Hematopoietic multipotent progenitor cell treated with erythropoietin and hydrocortisone succinate and interleukin-3 and kit ligand, for 6 days (in vitro differentiated cells): ENCODE data around the gene MAP3K19.
A peak's percentile ranks its signal among the peaks of the same experiment; 100 is the strongest.
"Not testable (repeated sequence)": the region's sequence is repeated elsewhere in the genome, so short reads cannot be mapped to it uniquely, and the experiment has no call there.

Experiments
- DNase-seq: peaks from one replicate; pipeline ENCODE4 v3.0.0-alpha.2; 2015

The MAP3K19 gene, protein sequence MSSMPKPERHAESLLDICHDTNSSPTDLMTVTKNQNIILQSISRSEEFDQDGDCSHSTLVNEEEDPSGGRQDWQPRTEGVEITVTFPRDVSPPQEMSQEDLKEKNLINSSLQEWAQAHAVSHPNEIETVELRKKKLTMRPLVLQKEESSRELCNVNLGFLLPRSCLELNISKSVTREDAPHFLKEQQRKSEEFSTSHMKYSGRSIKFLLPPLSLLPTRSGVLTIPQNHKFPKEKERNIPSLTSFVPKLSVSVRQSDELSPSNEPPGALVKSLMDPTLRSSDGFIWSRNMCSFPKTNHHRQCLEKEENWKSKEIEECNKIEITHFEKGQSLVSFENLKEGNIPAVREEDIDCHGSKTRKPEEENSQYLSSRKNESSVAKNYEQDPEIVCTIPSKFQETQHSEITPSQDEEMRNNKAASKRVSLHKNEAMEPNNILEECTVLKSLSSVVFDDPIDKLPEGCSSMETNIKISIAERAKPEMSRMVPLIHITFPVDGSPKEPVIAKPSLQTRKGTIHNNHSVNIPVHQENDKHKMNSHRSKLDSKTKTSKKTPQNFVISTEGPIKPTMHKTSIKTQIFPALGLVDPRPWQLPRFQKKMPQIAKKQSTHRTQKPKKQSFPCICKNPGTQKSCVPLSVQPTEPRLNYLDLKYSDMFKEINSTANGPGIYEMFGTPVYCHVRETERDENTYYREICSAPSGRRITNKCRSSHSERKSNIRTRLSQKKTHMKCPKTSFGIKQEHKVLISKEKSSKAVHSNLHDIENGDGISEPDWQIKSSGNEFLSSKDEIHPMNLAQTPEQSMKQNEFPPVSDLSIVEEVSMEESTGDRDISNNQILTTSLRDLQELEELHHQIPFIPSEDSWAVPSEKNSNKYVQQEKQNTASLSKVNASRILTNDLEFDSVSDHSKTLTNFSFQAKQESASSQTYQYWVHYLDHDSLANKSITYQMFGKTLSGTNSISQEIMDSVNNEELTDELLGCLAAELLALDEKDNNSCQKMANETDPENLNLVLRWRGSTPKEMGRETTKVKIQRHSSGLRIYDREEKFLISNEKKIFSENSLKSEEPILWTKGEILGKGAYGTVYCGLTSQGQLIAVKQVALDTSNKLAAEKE (N-terminal part only)

DNA sequence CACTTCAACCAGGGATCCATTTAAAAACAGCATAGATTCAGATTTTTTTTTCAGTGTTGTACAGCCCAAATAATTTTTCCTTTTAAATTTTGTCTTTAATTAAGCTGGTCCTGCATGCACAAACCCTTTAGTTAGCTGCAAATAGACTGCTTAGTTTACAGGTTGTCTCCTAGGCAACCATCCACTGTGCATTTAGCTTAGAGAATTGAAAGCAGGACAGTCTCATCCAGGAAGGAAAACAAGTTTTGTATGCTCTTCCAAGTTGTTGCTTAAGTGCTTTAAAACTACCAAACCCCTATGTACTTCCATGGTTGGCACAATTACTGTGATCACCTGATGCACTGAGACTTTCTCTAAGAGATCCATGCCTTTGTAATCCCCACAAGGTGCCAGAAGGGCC, at the start of gene MAP3K19:
Gene MAP3K19, minus strand, starts transcription at position 148 of the 400 bp plus-strand sequence. CDS start 22,800 bp downstream, outside the sequence.
- no peak for DNase-seq

DNA sequence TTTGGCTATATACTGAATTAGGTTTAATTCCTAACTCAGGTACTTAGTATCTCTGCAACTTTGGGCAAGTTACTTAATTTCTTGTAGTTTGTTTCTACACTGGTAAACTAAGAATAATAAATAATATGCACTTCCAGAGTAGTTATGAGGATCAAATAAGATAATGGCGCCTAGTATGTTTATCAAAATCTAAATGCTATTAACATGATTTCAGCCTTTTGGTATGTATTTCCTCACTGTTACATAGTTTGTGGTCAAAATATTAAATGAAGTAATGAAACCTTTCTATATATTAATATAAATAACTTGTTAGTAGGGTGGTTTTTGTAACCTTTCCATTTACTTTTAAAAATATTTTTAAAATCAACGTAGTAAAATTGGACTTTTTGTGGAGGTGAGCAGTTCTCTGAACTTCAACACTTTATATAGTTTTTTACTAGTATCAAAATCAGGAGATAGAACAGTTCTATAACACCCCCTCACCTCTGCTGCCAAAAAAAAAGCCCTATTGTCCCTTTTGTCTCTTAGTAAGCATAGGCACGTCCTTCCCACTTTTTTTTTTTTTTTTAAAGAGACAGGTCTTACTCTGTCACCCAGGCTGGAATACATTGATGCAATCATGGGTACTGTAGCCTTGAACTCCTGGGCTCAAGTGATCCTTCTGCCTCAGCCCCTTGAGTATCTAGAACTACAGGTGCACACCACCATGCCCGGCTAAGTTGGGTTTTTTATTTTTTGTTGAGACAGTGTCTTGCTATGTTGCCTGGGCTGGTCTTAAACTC, 49.6 kb upstream of the MAP3K19 start:
- DNase-seq = no peak

DNA sequence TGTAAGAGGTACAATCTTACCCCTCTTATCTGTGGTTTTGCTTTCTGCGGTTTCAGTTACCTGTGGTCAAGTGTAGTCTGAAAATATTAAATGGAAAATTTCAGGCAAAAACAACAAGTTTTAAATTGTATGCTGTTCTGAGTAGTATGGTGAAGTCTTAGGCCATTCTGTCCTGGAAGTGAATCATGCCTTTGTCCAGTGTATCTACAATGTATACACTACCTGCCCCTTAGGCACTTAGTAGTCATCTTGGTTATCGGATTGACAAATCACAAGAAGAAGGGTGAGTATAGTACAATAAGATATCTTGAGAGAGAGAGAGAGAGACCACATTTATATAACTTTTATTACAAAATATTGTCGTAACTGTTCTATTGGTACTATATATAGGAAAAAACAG, 48.3 kb upstream of the MAP3K19 start:
- no peak for DNase-seq

DNA sequence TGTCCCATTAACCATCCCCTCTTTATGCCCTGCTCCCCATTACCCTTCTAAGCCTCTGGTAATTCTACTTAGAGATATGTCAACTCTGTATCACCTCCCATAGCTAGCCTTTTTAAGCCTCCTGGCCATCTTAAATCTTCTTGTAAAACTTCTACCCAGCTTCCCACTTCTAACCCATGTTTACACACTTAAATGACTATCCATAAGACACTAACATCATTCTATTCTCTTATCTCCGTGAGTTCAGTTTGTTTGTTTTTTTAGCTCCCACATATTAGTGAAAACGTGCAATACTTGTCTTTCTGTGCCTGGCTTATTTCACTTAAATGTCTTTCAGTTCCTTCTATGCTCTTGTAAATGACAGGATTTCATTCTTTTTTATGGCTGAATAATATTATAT, 47.3 kb upstream of the MAP3K19 start:
- DNase-seq = no peak

DNA sequence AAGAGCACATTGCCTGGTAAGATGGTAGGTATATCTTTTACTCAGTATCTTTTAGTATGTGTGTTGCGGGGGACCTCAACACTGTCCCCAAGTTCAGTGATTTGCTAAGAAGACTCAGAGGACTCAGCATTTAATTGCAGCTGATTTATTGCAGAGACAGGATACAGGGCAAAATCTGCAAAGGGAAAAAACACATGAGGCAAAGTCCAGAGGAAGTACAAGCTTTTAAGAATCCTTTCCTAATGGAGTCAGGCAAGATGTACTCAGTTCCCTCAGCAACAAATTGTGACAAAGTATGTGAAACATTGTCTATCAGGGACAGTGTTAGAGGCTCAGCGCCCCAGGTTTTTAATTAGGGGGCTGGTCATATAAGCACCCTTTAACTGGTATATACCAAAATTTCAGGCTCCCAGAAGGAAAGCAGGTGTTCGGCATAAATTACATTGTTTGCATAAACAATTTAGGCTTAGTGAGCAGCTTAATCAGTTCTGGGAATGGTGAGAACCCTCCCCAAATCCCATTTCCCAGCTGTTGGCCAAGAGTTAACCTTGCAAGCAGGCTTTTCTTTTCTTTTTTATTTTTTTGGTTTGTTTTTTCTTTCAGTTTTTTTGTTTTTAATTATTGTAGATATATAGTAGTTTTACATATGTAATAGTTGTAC, 46.6 kb upstream of the MAP3K19 start:
- DNase-seq = no peak

DNA sequence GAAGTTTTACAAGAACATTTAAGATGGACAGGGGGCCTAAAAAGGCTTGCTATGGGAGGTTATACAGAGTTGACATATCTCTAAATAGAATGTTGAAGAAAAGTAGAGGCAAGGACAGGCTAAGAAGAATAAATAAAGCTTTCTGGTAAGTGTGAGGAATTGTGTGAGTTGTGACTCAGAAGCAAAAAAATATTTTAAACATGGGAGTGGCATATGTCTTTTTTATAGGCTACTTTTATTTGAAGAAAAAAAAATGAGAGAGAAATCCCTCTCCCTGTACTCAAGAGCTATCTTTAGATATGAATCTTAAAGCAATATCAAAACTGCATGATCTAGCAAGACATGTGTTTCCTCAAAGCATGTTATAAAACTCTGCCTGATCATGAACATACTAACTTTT, 45.9 kb upstream of the MAP3K19 start:
- DNase-seq = no peak

DNA sequence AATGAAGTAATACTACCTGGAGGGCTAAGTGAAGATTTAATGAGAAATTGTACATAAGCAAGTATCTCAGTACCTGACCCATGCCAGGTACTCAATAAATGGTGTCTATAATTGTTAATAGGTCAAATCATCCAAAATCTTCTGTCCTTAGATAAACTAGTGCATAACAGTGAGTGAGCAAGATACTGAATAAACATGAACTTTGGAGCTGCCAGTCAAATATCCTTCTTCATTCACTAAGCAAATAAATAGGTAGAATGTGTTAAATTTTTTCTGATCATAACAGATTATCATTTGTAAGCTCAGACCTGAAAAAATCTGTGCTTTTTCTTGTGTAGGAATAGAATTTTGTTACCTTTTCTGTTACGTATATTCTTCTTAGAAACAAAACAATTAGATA, 44.4 kb upstream of the MAP3K19 start:
- DNase-seq = no peak

DNA sequence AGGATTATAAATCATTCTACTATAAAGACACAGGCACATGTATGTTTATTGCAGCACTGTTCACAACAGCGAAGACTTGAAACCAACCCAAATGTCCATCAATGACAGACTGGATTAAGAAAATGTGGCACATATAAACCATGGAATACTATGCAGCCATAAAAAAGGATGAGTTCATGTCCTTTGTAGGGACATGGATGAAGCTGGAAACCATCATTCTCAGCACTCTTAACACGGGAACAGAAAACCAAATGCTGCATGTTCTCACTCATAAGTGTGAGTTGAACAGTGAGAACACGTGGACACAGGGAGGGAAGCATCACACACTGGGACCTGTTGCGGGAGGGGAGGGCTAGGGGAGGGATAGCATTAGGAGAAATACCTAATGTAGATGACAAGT, 42.4 kb upstream of the MAP3K19 start:
- DNase-seq = not testable (repeated sequence)

DNA sequence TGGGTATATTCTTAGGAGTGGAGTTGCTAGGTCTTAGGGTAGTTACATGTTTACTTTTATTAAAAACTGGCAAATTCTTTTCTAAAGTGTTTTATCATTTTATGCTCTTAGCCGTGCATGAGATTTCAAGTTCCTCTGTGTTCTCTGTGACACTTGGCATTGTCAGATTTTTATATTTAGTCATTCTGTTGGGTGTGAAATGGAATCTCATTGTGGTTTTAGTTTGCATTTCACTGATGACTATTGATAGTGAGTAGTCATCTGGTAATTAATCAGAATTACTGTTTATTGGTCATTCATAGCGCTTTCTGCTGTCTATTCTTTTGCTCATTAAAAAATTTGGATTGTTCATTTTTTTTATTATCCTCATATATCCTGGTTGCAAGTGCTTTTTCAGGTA, 39.0 kb upstream of the MAP3K19 start:
- DNase-seq = no peak

DNA sequence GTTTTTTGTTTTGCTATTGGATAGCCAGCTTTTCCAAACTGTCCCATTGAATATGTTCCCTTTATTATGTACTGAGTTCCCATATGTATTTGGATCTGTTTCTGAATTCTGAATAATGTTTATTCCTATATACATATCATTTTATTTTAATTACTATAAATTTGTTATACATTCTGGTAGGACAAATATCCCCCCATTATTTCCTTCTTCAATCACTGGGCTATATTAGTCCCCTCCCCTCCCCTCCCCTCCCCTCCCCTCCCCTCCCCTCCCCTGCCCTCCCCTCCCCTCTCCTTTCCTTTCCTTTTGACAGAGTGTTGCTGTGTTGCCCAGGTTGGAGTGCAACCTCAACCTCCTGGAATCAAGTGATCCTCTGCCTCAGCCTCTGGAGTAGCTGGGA, 31.2 kb upstream of the MAP3K19 start:
- no peak for DNase-seq

DNA sequence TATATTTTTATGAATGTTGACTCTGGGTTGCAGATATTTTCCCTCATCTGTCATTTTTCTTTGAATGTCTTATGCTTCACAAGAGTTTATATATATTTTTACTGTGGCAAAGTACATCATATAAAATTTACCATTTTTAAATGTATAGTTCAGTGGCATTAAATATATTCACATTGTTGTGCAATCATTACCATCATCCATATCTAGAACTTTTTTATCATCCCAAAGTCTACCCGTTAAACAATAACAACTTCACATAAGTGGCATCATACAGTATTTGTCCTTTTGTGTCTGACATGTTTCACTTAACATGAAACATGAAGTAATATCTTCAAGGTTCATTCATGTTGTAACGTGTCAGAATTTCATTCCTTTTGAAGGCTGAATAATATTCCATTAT, 29.3 kb upstream of the MAP3K19 start:
- DNase-seq = no peak

DNA sequence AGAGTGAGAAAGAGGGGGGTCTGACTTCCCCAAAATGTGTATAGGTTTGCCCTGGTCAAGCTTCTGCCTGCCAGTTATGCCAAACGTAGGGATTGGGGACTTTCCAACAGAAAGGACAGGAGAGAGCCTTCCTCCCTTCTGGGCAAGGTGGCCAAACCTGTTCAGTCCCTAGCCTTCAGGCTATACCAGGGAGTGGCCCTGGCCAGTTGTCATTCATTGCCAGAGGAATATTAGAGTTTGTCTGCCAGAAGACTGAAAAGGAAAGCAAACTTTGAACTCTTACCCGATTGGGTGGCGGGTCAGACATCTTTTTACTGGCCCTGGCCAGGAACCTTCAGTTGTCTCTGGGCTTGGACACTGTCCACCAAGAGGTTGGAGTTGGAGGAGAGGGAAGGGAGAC, 27.0 kb upstream of the MAP3K19 start:
- DNase-seq = no peak

DNA sequence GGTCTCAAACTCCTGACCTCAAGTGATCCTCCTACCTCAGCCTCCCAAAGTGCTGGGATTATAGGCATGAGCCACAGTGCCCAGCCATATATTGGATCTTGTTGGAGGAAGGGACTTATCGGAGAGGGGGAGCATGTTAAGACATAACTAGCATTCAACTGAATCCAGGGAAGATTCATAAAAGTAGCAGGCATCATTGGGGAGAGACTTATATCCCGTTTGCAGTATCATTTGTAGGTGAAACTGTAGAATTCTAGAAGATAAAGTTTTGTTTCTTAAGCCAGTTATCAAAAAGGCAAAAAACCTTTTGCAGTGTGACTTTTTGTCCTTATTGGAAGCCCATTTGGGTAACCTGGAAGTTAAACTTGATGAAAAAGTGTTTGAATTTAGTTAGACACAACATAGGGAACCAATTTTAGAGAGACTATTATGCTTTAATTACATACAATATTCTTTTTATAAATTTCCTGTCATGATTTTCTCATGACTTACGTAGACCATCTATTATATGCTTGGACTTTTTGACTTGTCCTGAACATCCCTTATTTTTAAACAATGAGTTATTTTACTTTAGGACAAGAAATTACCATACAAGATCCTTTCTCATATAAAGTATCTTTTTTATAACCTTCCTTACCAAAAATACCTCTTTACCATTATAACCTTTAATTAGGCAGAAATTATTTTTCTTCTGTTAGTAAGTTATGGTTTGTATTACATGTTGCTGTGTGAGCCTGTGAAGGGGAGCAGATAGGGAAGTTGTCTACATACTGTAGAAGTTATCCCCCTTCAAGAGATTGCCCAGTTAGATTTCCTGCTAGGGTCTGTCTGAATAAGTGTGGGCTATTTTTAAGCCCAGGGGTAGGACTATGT, 25.1 kb upstream of the MAP3K19 start:
- peak; percentile 35 for DNase-seq

DNA sequence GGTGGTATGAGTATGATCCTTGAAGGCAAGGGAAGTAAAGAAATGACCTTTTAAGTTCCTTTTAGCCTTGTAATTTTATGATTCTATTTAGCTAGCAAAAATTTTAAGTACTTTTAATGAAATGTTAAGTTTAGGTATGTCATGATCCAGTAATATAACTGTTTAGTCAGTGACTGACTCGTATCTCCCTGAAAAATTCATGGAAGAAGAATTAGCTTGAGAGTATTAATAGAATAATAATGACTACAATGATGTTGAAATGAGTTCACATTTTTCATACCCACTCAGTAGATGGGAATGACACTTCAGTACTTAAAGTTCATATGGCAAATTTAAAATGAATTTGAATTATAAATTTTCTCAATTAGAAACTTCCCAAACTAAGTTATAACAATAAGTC, 19.5 kb upstream of the MAP3K19 start:
- DNase-seq = no peak

DNA sequence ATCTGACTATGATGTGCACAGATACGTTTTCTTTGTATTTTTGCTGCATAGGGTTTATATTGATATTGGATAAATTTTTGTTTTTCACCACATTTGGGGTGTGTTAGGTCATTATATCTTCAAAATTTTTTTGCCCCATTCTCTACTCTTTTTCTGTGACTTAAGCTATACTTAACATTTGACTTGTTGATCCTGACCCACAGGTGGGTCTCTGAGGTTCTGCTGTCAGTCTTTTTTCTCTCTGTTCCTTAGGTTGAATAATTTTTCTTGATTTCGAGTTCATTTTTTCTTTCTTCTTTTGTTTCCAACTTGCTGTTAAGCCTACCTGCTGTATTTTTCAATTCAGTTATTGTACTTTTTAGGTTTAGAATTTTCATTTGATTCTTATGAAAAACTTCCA, 16.9 kb upstream of the MAP3K19 start:
- DNase-seq = no peak

DNA sequence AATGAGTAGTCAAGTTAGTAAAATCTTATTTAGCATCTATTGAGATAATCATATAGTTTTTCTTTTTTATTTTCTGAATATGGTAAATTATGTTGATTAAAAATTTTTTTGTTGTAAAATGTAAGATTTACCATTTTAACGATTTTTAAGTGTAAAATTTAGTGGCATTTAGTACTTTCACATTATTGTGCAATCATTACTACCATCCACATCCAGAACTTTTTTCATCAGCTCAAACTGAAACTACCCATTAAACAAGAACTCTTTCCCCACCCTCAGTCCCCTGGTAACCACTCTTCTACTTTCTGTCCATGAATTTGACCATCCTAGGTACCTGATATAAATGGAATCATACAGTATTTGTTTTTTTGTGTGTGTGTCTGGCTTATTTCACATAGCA, 16.0 kb upstream of the MAP3K19 start:
- DNase-seq = no peak

DNA sequence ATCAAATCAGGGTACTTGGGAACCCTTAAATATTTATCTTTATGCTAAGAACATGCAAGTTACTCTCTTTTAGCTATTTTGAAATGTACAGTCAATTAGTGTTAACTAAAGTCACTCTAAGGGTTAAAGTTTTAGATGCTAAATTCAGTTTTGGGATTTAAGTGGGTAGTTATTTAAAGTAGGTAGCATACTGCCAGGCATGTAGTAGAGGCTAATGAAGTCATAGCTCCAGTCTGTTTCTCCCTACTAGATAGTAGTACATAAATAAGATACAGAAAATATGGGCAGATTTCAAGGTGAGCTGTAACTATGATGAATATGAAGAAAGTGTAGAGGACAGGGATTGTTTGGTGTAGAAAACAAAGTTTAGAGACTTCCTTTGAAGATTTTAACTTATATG, 12.3 kb upstream of the MAP3K19 start:
- no peak for DNase-seq

DNA sequence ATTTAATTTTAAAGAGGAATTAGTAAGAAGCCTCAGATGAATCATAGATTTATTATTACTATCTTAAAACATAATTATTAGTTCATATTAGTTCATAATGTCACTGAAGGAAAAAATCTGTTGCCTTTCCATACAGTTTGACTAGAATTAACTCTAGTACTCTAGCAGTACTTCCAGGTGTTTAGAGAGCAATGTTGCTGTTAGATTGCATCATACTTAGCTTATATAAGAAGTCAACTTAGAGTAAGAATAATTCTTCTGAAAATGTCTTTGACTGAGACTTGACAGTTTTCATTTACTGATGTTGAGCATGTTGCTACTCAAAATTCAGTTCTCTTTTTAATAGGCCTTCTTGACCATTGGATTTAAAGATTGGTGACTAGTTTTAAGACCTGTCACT, 9.5 kb upstream of the MAP3K19 start:
- DNase-seq = no peak

DNA sequence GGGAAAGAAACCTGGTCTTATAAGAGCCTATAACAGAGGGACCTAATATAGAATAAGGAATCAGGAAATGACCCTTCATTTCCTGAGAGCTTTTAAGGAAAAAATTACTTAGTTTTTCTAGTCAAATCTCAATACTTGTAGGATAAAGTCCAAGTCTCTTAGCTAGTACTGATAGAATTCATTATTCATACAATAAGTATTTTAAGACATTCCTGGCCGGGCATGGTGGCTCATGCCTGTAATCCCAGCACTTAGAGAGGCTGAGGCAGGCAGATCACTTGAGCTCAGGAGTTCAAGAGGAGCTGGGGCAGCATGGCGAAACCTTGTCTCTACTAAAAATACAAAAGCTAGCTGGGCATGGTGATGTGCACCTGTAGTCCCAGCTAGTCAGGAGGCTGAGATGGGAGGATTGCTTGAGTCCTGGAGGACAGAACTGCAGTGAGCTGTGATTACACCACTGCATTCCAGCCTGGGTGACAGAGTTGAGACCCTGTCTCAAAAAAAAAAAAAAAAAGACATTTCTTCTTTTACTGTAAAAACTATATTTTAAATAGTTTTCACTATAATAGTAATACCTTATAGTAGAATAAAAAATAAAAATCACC, 8.0 kb upstream of the MAP3K19 start:
- no peak for DNase-seq

DNA sequence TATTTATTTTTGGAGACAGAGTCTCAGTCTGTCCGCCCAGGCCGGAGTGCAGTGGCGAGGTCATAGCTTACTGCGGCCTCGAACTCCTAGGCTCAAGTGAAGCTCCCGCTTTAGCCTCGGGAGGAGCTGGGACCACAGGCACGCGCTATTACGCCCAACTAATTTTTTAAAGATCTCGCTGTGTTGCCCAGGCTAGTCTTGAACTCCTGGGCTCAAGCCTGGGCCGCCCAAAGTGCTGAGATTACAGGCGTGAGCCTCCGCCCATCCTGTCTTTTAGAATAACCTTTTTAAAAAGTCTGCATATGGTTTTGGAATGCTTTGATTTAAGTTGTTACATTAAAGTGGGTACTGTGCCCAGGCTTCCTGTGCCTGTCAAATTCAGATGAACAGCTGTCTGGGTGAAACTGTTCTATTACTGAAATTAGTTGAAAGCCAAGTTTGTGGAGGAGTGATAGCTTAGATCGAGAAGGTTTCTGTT, 5.8 kb upstream of the MAP3K19 start:
- DNase-seq = no peak
